Osteoblast (primary cell): ENCODE data around the gene PRRT3. TPM values are rescaled to one million over a fixed set of nuclear protein-coding genes. Genes with fewer than 3 reads are reported as not detected.
A peak's percentile ranks its signal among the peaks of the same experiment; 100 is the strongest.

Experiments used
- DNase-seq: peaks from one replicate; pipeline ENCODE4 v3.0.0; 2011; ENCODE audit warnings: low spot score, mixed read lengths; ENCODE audit not compliant: insufficient read length; ENCODE audit errors: missing footprints
- H2AFZ ChIP-seq: 2 replicates; pipeline ENCODE4 v1.6.0; 2011; ENCODE audit warnings: mild to moderate bottlenecking, low read length
- H3K27ac ChIP-seq: 2 replicates; pipeline ENCODE4 v1.5.1; 2011; ENCODE audit warnings: mild to moderate bottlenecking, low read depth, low read length, moderate library complexity
- H3K27me3 ChIP-seq: 2 replicates; pipeline ENCODE4 v1.6.0; 2012; ENCODE audit warnings: mild to moderate bottlenecking, control low read depth, inconsistent platforms, low read length, moderate library complexity; ENCODE audit not compliant: insufficient read depth
- H3K36me3 ChIP-seq: 2 replicates; pipeline ENCODE4 v1.5.1; 2011; ENCODE audit warnings: mild to moderate bottlenecking, low read length, control low read depth, moderate library complexity; ENCODE audit not compliant: insufficient read depth
- H3K4me1 ChIP-seq: 2 replicates; pipeline ENCODE4 v1.5.1; 2011; ENCODE audit warnings: mild to moderate bottlenecking, low read length, control low read depth, moderate library complexity; ENCODE audit not compliant: insufficient read depth
- H3K4me2 ChIP-seq: 2 replicates; pipeline ENCODE4 v1.6.0; 2011; ENCODE audit warnings: mild to moderate bottlenecking, low read length; ENCODE audit not compliant: insufficient read depth
- H3K4me3 ChIP-seq: fragments of 200-600 bp; sonication (generic); 3 replicates; pipeline ENCODE4 v1.5.1; 2012; ENCODE audit warnings: mild to moderate bottlenecking, low read length, inconsistent platforms; ENCODE audit not compliant: insufficient read depth
- H3K79me2 ChIP-seq: 2 replicates; pipeline ENCODE4 v1.6.0; 2012; ENCODE audit warnings: mild to moderate bottlenecking, low read length, control low read depth, inconsistent platforms; ENCODE audit not compliant: insufficient read depth
- H3K9me3 ChIP-seq: 2 replicates; pipeline ENCODE4 v1.5.1; 2011; ENCODE audit warnings: low read depth, low read length, control low read depth
- H4K20me1 ChIP-seq: 2 replicates; pipeline ENCODE4 v1.6.0; 2012; ENCODE audit warnings: mild to moderate bottlenecking, low read length, control low read depth; ENCODE audit not compliant: insufficient read depth
- CTCF ChIP-seq: IDR thresholded peaks from 2 replicates; pipeline ENCODE4 v1.5.1; 2011; ENCODE audit warnings: mild to moderate bottlenecking, low read depth, low read length, moderate library complexity; ENCODE audit errors: extremely low read depth
- total RNA-seq: library from RNA; depleted of rRNA; stranded (reverse); fragments of >200 nt; gene quantifications from 2 replicates; pipeline ENCODE4 v1.2.3, GENCODE V29; 2012

Gene PRRT3
- total RNA-seq, 1 donor, result 4.3 TPM

- H3K4me1 ChIP-seq, result peaks cover 16% of the 10 kb centered on the region
- no peak overlapping the region for H2AFZ ChIP-seq
- H4K20me1 ChIP-seq, result peaks cover 2% of the 10 kb centered on the region
- no peak for TF ChIP-seq CTCF
- H3K4me3 ChIP-seq, result no peak overlapping the region
- H3K27ac ChIP-seq, result no peak overlapping the region
- no peaks in the 10 kb centered on the region for H3K36me3 ChIP-seq
- DNase-seq, result no peak
- no peaks in the 10 kb centered on the region for H3K9me3 ChIP-seq
- no peaks in the 10 kb centered on the region for H3K27me3 ChIP-seq
- no peak overlapping the region for H3K4me2 ChIP-seq
- no peaks in the 10 kb centered on the region for H3K79me2 ChIP-seq
These were observed 43.9 kb downstream of the PRRT3 start for GRCh38 chr3:9908286-9908685.

GRCh38 chr3:9906480-9906879 is 45.7 kb downstream of the PRRT3 start:
- Histone ChIP-seq H3K9me3 (no peaks in the 10 kb centered on the region), H3K4me1 (peaks cover 19% of the 10 kb centered on the region), H3K27ac (no peak overlapping the region), H3K4me2 (no peak overlapping the region), H3K79me2 (no peaks in the 10 kb centered on the region), H2AFZ (no peak overlapping the region), H3K27me3 (no peaks in the 10 kb centered on the region), H3K36me3 (no peaks in the 10 kb centered on the region), H3K4me3 (no peak overlapping the region), H4K20me1 (no peaks in the 10 kb centered on the region)
- DNase-seq, result no peak
- TF ChIP-seq CTCF, result no peak

GRCh38 chr3:9903904-9904303 is 48.3 kb downstream of the PRRT3 start:
- DNase-seq, result no peak
- Histone ChIP-seq H4K20me1 (no peaks in the 10 kb centered on the region), H3K9me3 (no peaks in the 10 kb centered on the region), H3K27me3 (no peaks in the 10 kb centered on the region), H3K27ac (peak overlapping the region; percentile 67), H3K79me2 (no peaks in the 10 kb centered on the region), H3K4me3 (no peak overlapping the region), H2AFZ (peak overlapping the region; percentile 83), H3K36me3 (no peaks in the 10 kb centered on the region), H3K4me2 (peak overlapping the region; percentile 81), H3K4me1 (peaks cover 26% of the 10 kb centered on the region)
- no peak for TF ChIP-seq CTCF

DNA sequence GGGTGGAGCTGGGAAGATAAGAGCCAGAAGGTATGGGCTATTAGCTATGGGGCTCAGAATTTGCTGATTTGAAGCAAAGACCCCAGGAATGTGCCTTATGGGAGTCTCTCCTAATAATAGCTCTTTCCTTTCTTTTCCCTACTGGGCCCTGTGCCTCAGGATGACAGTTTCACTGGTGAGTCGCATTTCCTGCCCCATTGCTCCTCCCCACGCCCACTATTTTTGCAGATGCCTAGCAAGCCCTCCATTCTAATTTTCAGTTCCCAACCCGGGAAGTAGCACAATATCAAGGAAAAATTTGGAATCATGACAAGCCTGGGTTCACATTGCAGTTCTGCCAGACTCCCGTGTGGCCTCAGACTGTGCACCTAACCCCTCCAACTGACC is 49.0 kb downstream of the PRRT3 start:
- Histone ChIP-seq H3K27ac (peak overlapping the region; percentile 67), H3K36me3 (no peaks in the 10 kb centered on the region), H4K20me1 (no peaks in the 10 kb centered on the region), H3K9me3 (no peaks in the 10 kb centered on the region), H2AFZ (peak overlapping the region; percentile 83), H3K4me2 (peak overlapping the region; percentile 81), H3K79me2 (no peaks in the 10 kb centered on the region), H3K4me3 (peak overlapping the region; percentile 48), H3K27me3 (no peaks in the 10 kb centered on the region), H3K4me1 (peaks cover 31% of the 10 kb centered on the region)
- TF ChIP-seq CTCF, result no peak
- no peak for DNase-seq
